GM18502 (cell line): Measurements from ENCODE around the gene KRTAP5-11.
"Not testable (repeated sequence)": the region's sequence is repeated elsewhere in the genome, so short reads cannot be mapped to it uniquely, and the experiment has no call there.

Source experiments
- ATAC-seq: cut with Tn5 transposase; IDR thresholded peaks from one replicate; pipeline ENCODE4 v1.9.1; 2021; ENCODE audit warnings: mild to moderate bottlenecking; ENCODE audit not compliant: unreplicated experiment, poor library complexity

KRTAP5-11 gene

GRCh38 chr11:71582969-71583368 lies 294 bp upstream of the KRTAP5-11 start:
- not testable (repeated sequence) for ATAC-seq

- no peak for ATAC-seq
Measured at GRCh38 chr11:71581826-71582225, 849 bp downstream of the KRTAP5-11 start.

GRCh38 chr11:71580057-71581003 lies 2.3 kb downstream of the KRTAP5-11 start:
- no peak for ATAC-seq

GRCh38 chr11:71579513-71579912 lies 3.2 kb downstream of the KRTAP5-11 start:
- not testable (repeated sequence) for ATAC-seq

- no peak for ATAC-seq
Measured at GRCh38 chr11:71577469-71578004, 5.1 kb downstream of the KRTAP5-11 start.

- ATAC-seq = not testable (repeated sequence)
Measured at GRCh38 chr11:71576688-71577465, 5.8 kb downstream of the KRTAP5-11 start.

- no peak for ATAC-seq
Measured at GRCh38 chr11:71575723-71576424, 6.8 kb downstream of the KRTAP5-11 start.

GRCh38 chr11:71574418-71574817 lies 8.3 kb downstream of the KRTAP5-11 start:
- ATAC-seq = no peak

- ATAC-seq = no peak
Measured at GRCh38 chr11:71572811-71573210, 9.9 kb downstream of the KRTAP5-11 start.

- ATAC-seq = not testable (repeated sequence)
Measured at GRCh38 chr11:71571101-71571850, 11.4 kb downstream of the KRTAP5-11 start.

GRCh38 chr11:71568704-71569349 lies 13.8 kb downstream of the KRTAP5-11 start:
- no peak for ATAC-seq

- not testable (repeated sequence) for ATAC-seq
Measured at GRCh38 chr11:71567633-71568032, 15.0 kb downstream of the KRTAP5-11 start.

- ATAC-seq = not testable (repeated sequence)
Measured at GRCh38 chr11:71566626-71567599, 15.8 kb downstream of the KRTAP5-11 start.

GRCh38 chr11:71566081-71566620 lies 16.5 kb downstream of the KRTAP5-11 start:
- no peak for ATAC-seq

GRCh38 chr11:71565263-71565662 lies 17.4 kb downstream of the KRTAP5-11 start, which contains the start of gene KRTAP5-10:
Gene KRTAP5-10, plus strand, starts transcription at chr11:71565563. Its CDS starts 25 bp downstream, at chr11:71565588.
- ATAC-seq = no peak

GRCh38 chr11:71564430-71564829 lies 18.2 kb downstream of the KRTAP5-11 start:
- ATAC-seq = no peak

- no peak for ATAC-seq
Measured at GRCh38 chr11:71563406-71563805, 19.3 kb downstream of the KRTAP5-11 start.
